GM23338 (cell line): ENCODE data around the gene PPP1R9B.

ENCODE experiments used
- CREB1 ChIP-seq: fragments of 250-450 bp; sonication (Bioruptor Pico); IDR thresholded peaks from 2 replicates; pipeline ENCODE4 v1.5.0; 2020; ENCODE audit warnings: low read depth, mild to moderate bottlenecking, moderate library complexity
- CTCF ChIP-seq, 2 experiments: fragments of 200-600 bp in 1 of 2; sonication (generic) in 1 of 2; conservative IDR thresholded peaks; 2 replicates each; pipeline versions ENCODE4 v1.5.1 to v1.6.1; 2016 to 2017; ENCODE audit warnings: antibody characterized with exemption in 2 of 2, low read depth in 2 of 2, mild to moderate bottlenecking in 2 of 2, moderate library complexity in 1 of 2
- EZH2 ChIP-seq: fragments of 200-600 bp; sonication (generic); IDR thresholded peaks from one replicate; pipeline ENCODE4 v1.8.0; 2017; ENCODE audit warnings: antibody characterized with exemption, mild to moderate bottlenecking, low read depth; ENCODE audit not compliant: unreplicated experiment
- EZH2phosphoT487 ChIP-seq: fragments of 200-600 bp; sonication (generic); IDR thresholded peaks from one replicate; pipeline ENCODE4 v1.8.1; 2018; ENCODE audit warnings: antibody characterized with exemption; ENCODE audit not compliant: unreplicated experiment
- POLR2AphosphoS5 ChIP-seq: IDR thresholded peaks from 2 replicates; pipeline ENCODE4 v1.6.1; 2016; ENCODE audit warnings: antibody characterized with exemption, low read depth
- REST ChIP-seq: IDR thresholded peaks from one replicate; pipeline ENCODE4 v1.6.1; 2018; ENCODE audit warnings: antibody characterized with exemption; ENCODE audit not compliant: unreplicated experiment
- TF ChIP-seq, protein P1 (sequence below): IDR thresholded peaks from 2 replicates; pipeline ENCODE4 v1.6.1; 2016; ENCODE audit warnings: antibody characterized with exemption

- TF ChIP-seq, protein P1, sequence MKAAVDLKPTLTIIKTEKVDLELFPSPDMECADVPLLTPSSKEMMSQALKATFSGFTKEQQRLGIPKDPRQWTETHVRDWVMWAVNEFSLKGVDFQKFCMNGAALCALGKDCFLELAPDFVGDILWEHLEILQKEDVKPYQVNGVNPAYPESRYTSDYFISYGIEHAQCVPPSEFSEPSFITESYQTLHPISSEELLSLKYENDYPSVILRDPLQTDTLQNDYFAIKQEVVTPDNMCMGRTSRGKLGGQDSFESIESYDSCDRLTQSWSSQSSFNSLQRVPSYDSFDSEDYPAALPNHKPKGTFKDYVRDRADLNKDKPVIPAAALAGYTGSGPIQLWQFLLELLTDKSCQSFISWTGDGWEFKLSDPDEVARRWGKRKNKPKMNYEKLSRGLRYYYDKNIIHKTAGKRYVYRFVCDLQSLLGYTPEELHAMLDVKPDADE, result no peak
- no peak for TF ChIP-seq EZH2phosphoT487
- no peak for TF ChIP-seq CTCF (conservative IDR thresholded peaks at IDR 0.05; ENCODE audit: low read depth in 2 of 2)
- TF ChIP-seq POLR2AphosphoS5, result no peak
- TF ChIP-seq EZH2, result no peak
- no peak for TF ChIP-seq CREB1 (CRISPR knock-in tag)
- no peak for TF ChIP-seq REST
Measured at GRCh38 chr17:50136096-50136687, 14.3 kb downstream of the PPP1R9B start.
